Esophagus mucosa (tissue), 1 donor: Measurements from ENCODE around the gene TBC1D1. TPM values are rescaled to one million over a fixed set of nuclear protein-coding genes. Genes with fewer than 3 reads are reported as not detected.

ENCODE experiments used
- ATAC-seq: fragments of 200-7000 bp; cut with Tn5 transposase; one replicate; pipeline ENCODE4 v1.9.1; 2020
- total RNA-seq: library from RNA; stranded (reverse); gene quantifications from one replicate; pipeline ENCODE4 v1.2.4, GENCODE V29; 2023
- donor health status: DM: yes; HTN: yes; CAD: no.

Gene TBC1D1
- total RNA-seq, 1 donor from 2014 or later = 11.4 TPM

DNA sequence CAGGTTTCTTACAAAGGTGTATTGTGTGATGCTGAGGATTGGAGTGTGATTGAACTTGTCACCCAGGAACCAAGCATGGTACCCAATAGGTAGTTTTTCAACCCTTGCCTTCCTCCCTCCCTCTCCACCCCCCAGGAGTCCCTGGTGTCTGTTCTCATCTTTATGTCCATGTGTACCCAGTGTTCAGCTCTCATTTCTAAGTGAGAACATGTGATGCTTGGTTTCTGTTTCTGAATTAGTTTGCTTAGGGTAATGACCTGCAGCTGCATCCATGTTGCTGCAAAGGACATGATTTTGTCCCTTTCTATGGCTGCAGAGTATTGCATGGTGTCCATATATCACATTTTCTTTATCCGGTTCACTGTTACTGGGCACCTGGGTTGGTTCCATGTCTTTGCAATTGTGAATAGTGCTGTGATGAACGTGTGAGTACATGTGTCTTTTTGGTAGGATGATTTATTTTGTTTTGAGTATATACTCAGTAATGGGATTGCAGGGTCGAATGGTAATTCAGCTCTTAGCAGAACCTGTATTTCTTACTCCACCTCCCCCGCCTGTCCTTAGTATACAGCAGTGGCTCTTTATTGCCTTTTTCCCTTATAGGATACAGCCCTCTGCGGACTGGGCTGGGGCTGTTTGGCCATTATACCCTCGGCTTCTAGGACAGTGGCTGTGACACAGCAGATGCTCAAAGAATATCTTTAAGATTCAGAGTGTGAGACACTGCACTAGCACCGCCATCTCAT, 214.8 kb downstream of the TBC1D1 start:
- no peak for ATAC-seq

DNA sequence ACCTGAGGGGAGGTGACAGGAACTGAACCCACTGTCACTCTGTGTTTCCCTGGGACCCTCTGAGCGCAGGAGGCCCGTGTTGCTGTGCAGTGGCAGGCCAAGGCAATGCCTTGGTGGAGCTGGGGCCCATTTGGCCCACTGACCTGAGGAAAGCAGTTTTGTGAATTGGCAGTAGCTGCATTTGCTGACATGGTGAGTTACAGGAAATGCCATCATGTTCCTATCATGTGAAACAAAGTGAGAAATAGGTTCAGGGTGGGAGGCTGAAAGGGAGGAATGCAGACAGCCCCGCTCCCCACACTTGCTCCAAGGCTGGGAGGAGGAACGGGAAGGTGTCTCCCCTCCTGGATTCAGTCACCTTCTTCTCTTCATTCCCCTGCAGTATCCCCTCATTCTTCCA, 215.4 kb downstream of the TBC1D1 start:
- no peak for ATAC-seq

DNA sequence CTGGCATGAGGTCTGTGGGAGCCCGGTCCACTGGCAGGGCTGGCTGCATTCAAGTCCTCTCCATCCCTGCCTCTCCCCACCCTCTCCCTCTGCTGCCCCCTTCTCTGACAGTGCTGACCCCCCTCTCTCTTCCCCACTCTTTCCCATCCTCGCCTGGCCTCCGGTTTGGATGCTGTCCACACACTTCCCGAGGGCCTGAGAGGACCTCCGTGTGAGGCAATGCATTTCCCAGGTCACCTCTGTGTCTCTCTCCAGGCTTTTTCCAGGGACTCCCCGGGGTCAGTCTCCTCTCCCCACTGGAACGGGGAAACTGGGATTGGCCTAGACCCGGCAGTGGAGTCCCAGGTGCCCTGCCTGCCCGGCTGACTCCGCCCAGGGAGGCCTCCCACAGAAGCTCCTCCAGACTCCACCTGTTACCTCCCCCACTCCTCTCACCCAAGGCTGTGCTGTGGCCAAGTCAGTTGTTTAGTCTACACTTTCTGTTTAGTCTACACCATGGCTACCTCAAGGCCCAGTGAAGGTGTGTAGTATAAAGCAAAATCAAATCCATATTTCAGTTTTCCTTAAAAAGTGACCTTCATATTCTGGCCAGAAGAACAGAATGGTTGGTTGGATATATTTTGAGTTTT, 216.1 kb downstream of the TBC1D1 start:
- no peak for ATAC-seq

DNA sequence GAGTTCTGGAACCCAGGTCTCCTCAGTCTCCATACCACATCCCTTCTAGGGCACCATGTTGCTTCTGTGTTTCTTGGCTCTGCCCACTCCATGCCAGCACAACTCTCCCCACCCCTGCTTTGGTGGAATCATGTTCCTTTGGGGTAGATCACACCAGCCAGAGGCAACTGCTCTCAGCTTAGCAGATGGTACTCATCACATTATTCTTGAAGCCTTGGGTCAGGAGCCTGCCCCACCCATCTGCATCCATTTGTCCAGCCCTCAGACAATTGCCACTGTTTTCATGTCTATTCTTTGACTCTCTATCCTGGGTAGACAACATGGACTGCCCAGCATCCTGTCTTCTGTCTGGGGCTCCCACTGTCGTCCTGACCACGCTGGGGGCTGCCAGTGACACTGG, 216.9 kb downstream of the TBC1D1 start:
- no peak for ATAC-seq

GRCh38 chr4:38109370-38109769, 218.5 kb downstream of the TBC1D1 start:
- no peak for ATAC-seq

GRCh38 chr4:38109896-38110295, 219.0 kb downstream of the TBC1D1 start:
- no peak for ATAC-seq

DNA sequence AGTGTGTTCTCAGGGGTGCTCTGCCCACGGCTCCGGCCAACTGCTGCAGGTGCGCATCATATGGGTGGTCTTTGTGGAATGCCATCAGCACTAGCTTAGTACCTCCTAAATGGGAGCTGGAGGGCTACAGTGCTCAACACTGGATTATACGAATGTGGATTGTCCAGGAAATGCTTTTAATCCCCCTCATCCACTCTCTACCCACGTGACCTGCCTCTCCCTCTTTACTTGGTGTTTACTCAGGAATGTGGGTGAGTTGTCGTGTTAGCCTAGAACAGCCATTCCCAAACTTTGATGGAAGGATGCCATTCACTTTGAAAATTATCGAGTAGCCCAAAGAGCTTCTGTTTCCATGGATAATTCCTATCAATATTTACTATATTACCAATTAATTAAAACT, 220.1 kb downstream of the TBC1D1 start:
- ATAC-seq = no peak

GRCh38 chr4:38111717-38112116, 220.8 kb downstream of the TBC1D1 start:
- ATAC-seq = no peak

- no peak for ATAC-seq
These were observed 222.2 kb downstream of the TBC1D1 start for GRCh38 chr4:38113132-38113531.

DNA sequence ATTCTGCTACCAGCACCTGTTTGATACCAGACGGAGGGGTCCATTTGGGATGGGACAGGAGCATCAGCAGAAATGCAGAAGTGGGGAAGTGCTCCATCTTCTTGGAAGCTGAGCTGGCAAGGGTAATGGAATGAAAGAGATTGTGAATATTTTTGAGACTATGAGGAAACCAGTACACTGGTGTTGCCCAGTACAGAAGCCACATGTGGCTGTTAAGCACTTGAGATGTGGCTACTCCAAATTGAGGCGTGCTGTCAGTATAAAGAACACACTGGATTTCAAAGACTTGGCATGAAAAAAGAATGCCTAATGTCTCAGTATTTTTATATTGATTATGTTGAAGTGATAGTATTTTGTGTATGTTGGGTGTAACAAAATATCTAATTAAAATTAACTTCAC, 222.7 kb downstream of the TBC1D1 start:
- no peak for ATAC-seq

- ATAC-seq = peak; percentile 55
These were observed 223.7 kb downstream of the TBC1D1 start for GRCh38 chr4:38114386-38115150.

GRCh38 chr4:38115601-38116000, 224.7 kb downstream of the TBC1D1 start:
- ATAC-seq = no peak

DNA sequence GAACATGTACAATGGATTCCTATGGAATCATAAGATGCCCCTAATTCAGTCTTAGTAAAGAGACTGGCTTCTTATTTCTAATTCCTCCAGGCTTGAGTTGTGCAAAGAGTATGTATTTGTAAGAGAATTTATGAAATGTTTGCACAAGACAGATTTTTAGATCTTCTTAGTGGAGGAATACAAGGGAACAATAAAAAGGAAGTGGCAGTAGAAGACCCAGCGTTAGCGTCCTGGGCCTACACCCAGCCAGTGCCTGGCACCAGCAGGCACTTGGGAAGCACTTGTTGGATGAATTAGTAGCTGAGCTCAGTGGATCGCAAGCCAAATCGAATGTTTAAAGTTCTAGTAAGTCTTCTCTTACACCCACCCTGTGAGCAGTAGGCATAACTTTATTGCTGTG, 226.7 kb downstream of the TBC1D1 start:
- no peak for ATAC-seq

GRCh38 chr4:38119668-38120385, 228.9 kb downstream of the TBC1D1 start:
- ATAC-seq = no peak

- no peak for ATAC-seq
These were observed 229.9 kb downstream of the TBC1D1 start for GRCh38 chr4:38120772-38121171.

GRCh38 chr4:38122060-38122459, 231.2 kb downstream of the TBC1D1 start:
- ATAC-seq = no peak

GRCh38 chr4:38123555-38123954, 232.7 kb downstream of the TBC1D1 start:
- no peak for ATAC-seq

DNA sequence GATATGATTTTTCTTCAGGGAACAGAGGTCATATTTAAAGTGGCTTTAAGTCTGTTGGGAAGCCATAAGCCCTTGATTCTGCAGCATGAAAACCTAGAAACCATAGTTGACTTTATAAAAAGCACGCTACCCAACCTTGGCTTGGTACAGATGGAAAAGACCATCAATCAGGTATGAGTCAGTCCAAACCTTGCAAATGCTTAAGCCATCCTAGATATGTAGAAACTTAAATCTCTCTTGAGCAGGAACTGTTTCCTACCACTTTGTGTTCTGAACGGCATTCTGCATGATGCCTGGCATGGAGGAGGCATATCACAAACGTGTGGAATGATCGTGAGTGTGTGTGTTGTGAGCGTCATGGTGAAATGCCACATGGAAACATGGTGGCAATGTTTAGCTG, 234.1 kb downstream of the TBC1D1 start:
- ATAC-seq = no peak

- peak; percentile 68 for ATAC-seq
These were observed 234.9 kb downstream of the TBC1D1 start for GRCh38 chr4:38125816-38126215.

GRCh38 chr4:38128478-38129459, 237.9 kb downstream of the TBC1D1 start:
- peak; percentile 89 for ATAC-seq

- no peak for ATAC-seq
These were observed 238.8 kb downstream of the TBC1D1 start for GRCh38 chr4:38129460-38130227.
